NCI-H345 treated with DMSO at 0.1 percent for 48 hours (cell line): Measurements from ENCODE around the gene PRM2.
"Not testable (repeated sequence)": the region's sequence is repeated elsewhere in the genome, so short reads cannot be mapped to it uniquely, and the experiment has no call there.

Experiments
- DNase-seq: peaks from one replicate; lab custom pipeline; 2025; ENCODE audit not compliant: unreplicated experiment; lab: John Stamatoyannopoulos, UW

The PRM2 gene

DNA sequence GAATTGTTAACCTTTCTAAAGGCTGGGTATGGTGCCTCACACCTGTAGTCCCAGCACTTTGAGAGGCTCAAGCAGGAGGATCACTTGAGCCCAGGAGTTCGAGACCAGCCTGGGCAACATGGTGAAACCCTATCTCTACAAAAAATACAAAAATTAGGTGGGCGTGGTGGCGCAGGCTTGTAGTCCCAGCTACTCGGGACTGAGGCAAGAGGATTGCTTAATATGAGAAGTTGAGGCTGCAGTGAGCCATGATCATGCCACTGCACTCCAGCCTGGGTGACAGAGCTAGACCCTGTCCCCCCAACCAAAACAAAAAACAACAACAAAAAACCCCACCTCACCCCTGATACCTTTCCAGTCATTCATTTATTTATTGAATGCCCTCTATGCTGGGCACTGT is 13.4 kb upstream of the PRM2 start:
- not testable (repeated sequence) for DNase-seq

DNA sequence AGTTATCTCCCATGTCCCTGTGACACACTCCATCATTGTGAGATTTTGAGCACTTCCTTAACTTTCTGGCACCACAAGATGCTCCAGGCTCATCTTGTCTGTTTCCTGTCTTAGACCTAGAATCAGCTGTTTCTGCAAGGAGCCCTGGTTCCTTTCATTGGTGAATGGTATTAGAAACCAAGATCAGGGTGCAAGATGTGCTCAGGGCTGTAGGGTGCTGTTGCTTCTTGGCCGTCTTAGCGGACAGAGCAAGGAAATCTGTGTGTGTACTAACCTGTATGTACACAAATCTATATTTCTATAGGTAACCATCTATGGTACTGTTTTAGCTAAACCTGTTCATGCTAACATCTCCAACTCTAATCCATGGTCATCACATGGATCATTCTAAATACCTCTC is 12.9 kb upstream of the PRM2 start:
- DNase-seq: no peak

DNA sequence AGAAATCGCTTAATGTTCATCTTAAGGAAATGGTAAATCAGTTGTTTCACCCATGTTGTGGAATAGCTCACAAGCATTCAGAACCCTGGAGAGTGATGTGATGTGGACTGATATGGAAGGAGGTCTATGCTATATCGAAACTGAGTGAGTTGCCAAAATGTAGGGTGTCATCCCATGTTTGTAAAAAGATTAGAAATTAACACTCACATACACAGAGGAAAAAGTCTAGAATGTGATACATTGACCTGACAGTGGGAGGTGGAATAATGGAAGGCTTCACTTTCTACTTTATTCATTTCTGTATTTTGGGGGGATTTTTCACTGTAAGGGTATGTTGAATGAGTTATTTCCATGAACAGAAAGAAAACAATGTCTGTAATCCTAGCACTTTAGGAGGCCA is 9.6 kb upstream of the PRM2 start:
- no peak for DNase-seq

DNA sequence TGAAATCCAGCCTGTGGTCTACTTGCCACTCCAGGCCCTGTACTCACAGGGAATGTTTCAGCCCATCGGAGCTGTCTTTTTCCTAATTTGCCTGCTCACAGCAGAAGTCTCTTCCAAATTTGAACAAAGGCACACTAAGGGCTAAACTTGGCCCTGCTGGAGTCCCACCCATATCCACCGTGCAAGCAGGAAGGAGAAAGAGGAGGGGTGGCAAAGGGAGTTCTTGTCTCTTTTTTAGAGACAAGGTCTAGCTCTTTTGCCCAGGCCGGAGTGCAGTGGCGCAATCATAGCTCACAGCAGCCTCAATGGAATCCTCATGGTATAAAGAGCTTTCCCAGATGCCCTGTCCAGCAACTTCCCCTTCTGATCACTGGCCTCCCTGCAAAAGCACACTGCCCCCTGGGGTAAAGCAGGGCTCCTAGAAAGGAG is 7.6 kb upstream of the PRM2 start:
- DNase-seq: no peak

DNA sequence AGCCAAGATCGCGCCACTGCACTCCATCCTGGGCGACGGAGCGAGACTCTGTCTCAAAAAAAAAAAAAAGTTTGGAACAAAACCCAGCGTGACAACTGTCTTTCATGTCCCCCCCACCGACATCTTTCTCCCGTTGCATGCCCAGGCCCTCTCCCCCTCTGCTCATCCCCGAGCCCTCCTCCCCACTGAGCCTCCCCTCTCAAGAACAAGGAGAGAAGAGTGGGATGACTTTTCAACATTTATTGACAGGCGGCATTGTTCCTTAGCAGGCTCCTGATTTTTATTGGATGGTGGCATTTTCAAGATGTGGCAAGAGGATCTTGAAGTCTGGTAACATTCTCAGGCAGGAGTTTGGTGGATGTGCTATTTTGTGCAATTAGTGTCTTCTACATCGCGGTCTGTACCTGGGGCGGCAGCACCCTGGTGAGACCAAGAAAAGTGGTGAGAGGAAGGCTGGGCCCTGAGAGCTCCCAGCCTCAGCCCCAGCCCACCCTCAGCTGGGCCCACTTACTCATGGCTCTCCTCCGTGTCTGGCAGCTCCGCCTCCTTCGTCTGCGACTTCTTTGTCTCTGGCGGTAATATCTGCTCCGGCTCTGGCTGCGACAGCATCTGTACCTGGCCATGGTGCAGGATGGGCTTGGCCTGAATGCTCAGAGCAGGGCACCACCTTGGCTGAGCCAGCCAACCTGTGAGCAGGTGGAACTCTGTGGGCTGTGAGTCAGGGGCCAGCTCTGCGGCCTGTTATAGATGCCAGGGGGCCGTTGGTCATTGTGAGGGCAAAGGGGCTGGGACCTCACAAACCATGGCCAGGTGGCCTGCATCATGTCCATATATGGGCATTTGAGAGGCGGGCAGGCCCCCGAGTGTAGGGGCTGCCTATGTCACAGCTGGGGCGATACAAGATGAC is 4.6 kb upstream of the PRM2 start, which contains the start of gene PRM1:
PRM1 (minus strand) TSS at position 715 of the 907 bp plus-strand sequence; CDS start at position 623, 92 bp downstream.
- DNase-seq: no peak

DNA sequence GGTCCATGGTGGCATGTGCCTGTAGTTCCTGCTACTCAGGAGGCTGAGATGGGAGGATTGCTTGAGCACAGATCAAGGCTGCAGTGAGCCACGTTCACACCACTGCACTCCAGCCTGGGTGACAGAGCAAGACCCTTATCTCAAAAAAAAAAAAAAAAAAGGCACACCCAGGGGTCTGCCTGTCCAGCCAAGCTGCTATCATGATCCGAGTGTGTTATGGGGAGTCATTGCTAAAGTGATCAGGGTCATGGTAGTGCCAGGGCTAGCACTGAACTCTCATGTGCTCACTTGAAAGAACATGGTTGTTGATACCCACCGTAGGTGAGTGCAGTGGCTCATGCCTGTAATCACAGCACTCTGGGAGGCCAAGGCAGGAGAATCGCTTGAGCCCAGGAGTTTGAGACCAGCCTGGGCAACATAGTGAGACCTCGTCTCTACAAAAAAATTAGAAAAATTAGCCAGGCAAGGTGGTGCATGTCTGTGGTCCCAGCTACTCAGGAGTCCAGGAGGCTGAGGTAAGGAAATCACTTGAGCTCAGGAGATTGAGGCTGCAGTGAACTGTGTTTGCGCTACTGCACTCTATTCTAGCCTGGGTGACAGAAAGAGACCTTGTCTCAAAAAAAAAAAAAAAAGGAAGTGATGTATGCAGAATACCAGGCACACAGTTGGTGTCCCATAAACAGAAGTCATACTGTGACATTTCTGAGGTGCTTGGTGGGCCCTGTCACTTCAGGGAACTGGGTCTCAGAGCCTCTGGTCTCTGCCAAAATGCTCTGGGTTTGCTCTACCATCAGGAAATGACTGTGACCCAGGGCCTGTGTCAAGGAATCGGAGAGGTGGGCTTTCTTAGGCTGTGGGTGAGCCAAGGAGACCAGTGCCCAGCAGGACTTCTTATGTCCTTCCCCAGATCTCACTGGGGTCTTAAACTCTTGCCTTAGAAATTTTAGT is 2.7 kb upstream of the PRM2 start:
- DNase-seq: no peak

DNA sequence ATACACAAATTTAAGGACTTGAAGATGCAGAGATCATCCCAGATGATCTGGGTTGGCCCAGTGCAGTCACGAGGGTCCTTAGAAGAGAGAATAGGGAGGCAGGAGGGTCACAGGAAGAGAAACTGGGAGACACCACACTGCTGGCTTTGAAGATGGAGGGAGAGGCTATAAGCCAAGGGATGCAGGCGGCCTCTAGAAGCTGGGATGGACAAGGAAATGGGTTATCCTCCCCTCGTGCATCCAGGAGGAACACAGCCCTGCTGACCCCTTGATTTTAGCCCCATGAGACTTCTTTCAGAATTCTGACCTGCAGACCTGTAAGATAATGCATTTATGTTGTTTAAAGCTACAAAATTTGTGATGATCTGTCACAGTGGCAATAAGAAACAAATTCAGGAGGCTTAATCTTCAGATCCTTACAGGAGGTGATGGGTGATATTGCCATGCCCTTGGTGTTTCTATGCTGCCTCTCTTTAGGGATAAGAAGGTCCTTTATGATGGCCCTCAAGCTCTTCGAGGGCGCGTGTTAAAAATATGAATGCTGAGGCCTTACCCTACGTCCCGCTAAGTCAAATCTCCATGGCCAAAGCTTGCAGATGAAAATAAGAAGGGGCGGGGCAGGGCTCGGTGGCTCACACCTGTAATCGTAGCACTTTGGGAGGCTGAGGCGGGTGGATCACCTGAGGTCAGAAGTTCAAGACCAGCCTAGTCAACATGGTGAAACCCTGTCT is 1.5 kb upstream of the PRM2 start:
- DNase-seq: no peak

DNA sequence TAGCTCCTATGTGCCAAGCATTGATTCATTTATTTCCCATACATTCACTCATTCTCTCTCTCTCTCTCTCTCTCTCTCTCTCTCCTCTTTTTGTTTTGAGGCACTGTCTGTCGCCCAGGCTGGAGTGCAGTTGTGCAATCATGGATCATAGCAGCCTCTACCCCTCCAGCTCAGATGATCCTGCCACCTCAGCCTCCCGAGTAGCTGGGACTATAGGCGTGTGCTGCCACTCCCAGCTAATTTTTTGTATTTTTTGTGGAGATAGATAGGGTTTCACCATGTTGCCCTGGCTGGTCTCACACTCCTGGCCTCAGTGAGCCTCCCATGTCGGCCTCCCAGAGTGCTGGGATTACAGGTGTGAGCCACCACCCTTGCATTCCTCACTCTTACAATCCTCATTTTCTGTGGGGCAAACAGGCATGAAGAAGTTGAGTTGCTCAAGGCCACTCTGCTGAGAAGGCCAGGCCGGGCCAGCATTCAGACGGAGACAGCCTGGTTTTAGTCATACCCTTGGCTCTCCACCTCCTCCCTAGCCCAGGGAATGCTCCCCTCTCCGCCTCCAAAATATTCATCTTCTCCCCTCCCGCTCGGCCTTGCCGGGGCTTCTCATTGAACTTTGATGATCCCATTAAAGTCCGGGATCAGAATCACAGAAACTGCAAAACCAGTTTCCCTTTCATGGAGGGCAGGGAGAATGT is 765 bp upstream of the PRM2 start:
- DNase-seq: no peak

DNA sequence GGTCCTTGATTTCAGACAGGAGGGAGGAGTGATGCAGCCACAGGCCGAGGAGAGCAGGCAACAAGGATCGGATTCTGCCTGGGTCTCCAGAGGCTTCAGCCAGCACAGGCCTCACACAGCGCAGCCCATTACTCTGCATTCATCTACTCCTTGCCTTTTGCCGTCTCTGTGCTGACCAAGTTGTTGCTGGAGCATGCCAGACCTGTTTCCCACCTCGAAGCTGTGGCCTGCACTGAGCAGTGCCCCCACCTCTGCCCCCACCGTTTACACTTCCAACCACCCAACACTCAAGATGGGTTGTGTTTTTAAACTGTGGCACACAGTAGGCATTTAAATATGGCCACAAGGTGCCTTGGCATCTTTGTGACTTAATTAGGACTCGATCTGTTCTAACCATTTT is 1.3 kb downstream of the PRM2 start:
- DNase-seq: no peak

DNA sequence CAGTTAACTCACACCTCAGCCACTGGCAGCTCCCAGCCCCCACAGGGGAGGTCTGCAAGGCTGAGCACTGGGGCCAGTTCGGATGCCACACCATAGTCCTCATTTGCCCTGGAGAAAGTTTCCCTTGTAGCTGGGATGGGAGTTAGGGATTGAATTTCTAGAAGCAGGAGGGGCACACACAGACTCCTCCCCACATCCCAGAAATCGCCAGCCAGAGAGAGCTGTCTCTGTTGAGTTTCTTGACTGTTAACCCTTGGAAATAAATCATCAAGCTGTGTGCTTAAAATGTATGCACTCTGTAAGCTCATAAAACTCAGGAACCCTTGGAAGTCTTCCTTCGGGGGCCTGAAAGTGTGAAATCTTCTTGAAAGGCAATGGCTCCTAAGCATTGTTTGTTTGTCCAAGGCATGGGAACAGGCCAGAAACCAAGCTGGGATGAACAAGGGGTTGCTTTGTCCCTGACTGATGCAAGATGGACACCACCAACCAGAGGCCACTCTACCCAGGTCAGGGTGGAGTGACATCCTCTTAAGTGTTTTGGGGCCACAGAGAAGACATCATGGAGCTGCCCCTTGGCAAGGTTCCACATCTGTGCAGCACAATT is 2.5 kb downstream of the PRM2 start:
- DNase-seq: no peak

DNA sequence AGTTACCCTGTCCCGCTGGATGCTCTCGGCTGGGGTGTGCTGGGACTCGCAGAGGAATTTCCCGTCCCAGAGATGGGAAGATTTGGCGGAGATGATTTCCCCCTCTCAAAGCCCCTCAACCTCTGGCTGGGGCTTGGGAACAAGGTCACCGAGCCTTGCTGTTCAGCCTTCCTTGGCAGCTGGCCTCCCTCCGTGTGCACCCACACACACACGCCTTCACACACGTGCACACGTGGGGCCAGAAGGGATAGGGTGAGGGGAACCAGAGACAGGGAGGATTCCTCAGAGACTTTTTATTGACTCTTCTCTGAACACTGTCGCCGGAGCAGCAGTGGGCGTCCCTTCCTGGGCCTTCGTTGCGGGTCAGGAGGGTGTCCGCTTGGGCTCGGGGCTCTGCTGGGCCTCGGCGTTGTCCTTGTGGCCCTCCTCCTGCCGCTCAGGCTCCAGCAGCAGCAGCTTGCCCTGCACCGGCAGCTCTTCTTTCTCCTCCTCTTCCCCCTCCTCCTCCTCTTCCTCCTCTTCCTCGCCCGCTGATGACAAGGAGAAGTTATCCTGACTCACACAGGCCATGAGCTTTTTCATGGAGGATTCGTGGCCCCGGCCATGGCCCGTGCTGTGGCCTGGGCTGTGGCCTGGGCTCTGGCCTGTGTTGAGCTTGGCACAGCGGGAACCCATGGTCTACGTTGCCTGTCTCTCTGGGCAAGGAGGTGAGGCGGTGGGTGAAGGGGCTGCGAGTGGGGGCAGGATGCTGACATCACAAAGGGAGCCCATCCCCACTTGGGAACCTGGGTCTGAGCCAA is 3.2 kb downstream of the PRM2 start, which contains the start of gene PRM3:
PRM3 (minus strand) TSS at position 709 of the 800 bp plus-strand sequence; CDS start at position 675, 34 bp downstream.
- no peak for DNase-seq

DNA sequence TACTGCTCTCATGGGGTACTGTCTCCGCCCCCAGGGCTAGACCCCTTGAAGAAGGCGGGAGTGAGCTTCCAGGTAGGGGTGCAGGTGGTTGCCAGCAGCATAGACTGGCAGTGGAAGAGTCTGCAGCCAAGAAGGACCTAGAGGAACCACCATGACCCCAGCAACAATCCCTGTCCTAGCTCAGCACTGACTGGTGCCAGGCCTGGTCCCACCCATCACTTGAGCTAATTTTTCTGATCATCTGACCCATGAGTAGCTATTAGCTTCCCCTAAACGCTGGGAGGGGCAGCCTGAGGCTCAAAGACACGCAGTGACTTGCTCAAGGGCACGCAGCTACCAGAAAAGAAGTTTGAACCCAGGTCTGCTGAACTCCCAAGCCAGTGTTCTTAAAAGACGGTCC is 3.8 kb downstream of the PRM2 start:
- no peak for DNase-seq

DNA sequence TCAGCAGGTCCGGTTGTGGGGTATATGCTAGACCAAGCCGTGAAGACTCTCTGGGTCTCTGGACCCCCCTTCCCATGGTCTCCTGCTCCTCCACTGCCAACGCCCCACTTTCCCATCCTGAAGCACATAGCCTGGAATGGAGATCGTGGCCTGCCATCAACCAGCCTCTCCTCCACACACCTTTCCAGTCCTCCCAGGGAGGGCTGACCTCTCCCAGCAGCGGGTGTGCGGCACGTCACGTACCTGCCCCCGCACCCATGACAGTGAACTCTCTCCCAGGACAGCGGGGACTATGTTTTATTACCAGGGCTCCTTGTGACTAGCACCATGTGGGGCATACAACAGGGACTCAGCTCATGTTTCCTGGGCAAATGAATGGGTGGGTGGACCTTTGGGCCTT is 4.7 kb downstream of the PRM2 start:
- DNase-seq: no peak

DNA sequence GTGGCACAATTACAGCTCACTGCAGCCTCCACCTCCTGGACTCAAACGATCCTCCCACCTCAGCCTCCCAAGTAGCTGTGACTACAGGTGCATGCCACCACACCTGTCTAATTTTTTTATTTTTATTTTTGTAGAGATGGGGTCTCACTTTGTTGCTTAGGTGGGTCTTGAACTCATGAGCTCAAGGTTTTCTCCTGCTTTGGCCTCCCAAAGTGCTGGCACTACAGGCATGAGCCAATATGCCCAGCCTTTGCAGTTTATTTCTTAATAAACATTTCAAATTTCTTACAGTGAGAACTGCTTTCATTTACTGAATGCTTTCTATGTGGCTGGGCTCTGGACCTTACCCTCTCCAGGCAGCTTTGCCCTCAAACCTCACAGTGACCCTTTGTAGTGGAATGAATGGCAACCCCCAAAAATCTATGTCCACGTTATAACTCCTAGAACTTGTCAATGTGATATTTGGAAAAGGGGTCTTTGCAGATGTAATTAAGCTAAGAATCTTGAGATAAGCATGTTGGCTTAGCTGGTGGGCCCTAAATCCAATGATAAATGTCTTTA is 5.6 kb downstream of the PRM2 start:
- no peak for DNase-seq

DNA sequence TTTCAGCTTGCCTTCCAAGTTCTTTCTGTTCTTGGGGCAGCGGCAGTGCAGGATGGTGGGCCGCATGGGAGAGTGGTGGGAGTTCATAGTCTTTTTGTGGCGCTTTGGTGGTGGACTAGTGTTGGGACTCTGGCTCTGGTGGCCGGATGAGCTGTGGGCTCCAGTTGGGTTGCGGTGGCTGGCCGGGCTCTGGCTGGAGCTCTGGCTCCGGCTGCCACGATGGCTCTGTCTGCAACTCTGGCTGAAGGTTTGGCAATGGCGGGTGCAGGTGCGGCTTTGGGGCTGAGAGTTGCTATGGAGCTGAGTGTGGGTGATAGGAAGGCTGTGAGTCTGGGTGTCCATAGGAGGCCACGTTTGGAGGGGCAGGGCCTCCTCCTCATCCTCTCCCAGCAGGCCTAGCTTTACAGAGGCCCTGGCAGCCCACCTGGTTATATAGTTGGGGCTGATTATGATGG is 7.3 kb downstream of the PRM2 start, which contains the start of gene TNP2:
TNP2 (minus strand) TSS at position 405 of the 455 bp plus-strand sequence; CDS start at position 342, 63 bp downstream.
- no peak for DNase-seq

DNA sequence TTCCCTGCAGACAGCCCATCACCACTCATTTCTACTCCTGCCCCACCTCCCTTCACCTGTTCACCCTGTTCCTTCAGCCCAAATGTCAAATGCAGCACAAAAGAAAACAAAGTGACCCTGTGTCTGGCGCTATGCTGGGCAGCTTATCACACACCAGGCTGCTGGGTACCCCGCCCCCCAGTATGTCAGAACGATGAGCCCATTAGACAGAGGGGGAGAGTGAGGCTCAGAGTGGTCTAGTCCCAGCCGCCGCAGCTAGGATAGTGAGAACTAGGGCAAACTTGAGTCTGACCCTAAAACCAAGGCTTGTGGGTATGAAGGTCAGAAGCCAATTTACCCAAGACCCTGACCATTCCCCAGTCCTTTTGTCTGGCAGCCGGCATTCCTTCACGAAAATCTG is 11.2 kb downstream of the PRM2 start:
- no peak for DNase-seq

DNA sequence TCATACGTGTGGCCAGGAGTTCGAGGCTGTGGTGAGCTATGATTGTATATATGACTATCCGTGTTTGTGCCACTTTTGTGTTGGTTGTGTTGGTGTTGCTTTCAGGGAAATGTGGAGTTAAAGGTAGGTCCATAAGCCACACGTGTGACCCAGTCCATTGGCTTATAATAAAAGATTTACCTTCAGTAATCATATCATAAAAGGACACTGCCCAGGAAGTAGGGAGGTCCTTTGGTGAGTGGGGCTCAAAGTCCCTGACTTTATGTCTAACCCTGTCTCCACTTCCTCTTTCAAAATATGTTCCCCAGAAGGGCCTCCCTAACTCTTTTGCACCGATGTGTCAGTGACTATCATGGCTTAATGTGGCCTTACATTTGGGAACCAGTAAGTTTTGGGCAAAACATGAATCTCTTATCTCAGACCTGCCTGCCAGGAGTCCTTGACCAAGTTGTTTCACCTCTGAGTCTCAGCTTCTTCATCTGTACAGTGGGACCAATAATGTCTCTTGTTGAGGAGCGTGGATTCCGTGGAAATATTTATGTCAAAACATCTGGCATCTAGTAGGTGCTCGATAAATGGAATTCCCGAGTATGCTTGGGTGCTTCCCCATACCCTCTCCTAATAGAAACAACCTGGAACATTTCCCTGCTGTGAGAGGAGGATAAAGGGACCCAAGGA is 12.0 kb downstream of the PRM2 start:
- DNase-seq: no peak

DNA sequence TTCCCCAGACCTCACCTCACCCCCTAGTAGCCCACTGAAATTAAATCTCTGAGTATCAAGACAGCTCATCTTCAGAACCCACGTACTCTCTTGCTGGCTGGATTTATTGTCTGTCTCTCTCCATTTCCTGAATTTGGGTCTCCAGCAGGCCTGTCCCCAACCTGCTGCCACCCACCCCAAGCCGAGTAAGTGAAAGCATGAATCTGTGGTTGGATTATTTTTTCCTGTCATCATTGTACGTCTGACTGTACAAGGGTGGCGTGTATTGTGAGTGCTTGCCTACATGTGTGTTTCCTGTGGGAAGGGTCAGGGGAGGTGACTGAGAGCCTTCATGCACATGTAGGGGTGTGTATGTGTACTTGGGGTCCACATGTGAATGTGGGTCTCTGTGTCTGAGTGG is 12.5 kb downstream of the PRM2 start:
- DNase-seq: no peak
